Keratinocyte (primary cell): ENCODE data around the gene ZNF493. TPM values are rescaled to one million over a fixed set of nuclear protein-coding genes. Genes with fewer than 3 reads are reported as not detected.

Source experiments
- DNase-seq: peaks from one replicate; pipeline ENCODE4 v3.0.0-alpha.2; 2011; ENCODE audit warnings: low read depth, missing footprints, low spot score
- FAIRE-seq: peaks from 2 replicates; lab custom pipeline; 2011; peaks lifted over from hg19 to GRCh38; lab: Jason Lieb, UNC
- H2AFZ ChIP-seq: 2 replicates; pipeline ENCODE4 v1.6.0; 2012; ENCODE audit warnings: low read length, control low read depth, inconsistent platforms; ENCODE audit not compliant: control insufficient read depth
- H3K27ac ChIP-seq: 2 replicates; pipeline ENCODE4 v1.5.1; 2011; ENCODE audit warnings: low read length; ENCODE audit not compliant: control insufficient read depth, insufficient read depth
- H3K27me3 ChIP-seq: 3 replicates; pipeline ENCODE4 v1.6.0; 2011; ENCODE audit warnings: low read length; ENCODE audit not compliant: control insufficient read depth, insufficient read depth; ENCODE audit errors: extremely low read depth
- H3K36me3 ChIP-seq, 2 experiments: 2 replicates in 1 of 2; 3 replicates in 1 of 2; pipeline ENCODE4 v1.5.1; 2011; ENCODE audit warnings: low read length in 2 of 2, mild to moderate bottlenecking in 1 of 2; ENCODE audit not compliant: control insufficient read depth in 2 of 2, insufficient read depth in 2 of 2; ENCODE audit errors: extremely low read depth in 1 of 2
- H3K4me1 ChIP-seq: 3 replicates; pipeline ENCODE4 v1.5.1; 2011; ENCODE audit warnings: low read length; ENCODE audit not compliant: control insufficient read depth, insufficient read depth; ENCODE audit errors: extremely low read depth
- H3K4me2 ChIP-seq: 3 replicates; pipeline ENCODE4 v1.6.0; 2011; ENCODE audit warnings: low read depth, low read length; ENCODE audit not compliant: control insufficient read depth, insufficient read depth; ENCODE audit errors: extremely low read depth
- H3K4me3 ChIP-seq, 3 experiments: fragments of 200-600 bp in 1 of 3; sonication (generic) in 1 of 3; 2 replicates in 2 of 3; 3 replicates in 1 of 3; pipeline ENCODE4 v1.5.1; 2011 to 2016; ENCODE audit warnings: low read length in 3 of 3, mild to moderate bottlenecking in 3 of 3, control low read depth in 2 of 3, inconsistent platforms in 1 of 3, low read depth in 1 of 3, mixed read lengths in 1 of 3, mixed run types in 1 of 3, moderate library complexity in 1 of 3; ENCODE audit not compliant: control insufficient read depth in 2 of 3, insufficient read depth in 2 of 3; ENCODE audit errors: extremely low read depth in 1 of 3
- H3K79me2 ChIP-seq: 2 replicates; pipeline ENCODE4 v1.6.0; 2012; ENCODE audit warnings: low read length; ENCODE audit not compliant: control insufficient read depth, insufficient read depth
- H3K9ac ChIP-seq: 3 replicates; pipeline ENCODE4 v1.6.0; 2011; ENCODE audit warnings: low read length; ENCODE audit not compliant: control insufficient read depth, insufficient read depth; ENCODE audit errors: extremely low read depth
- H3K9me1 ChIP-seq: 3 replicates; pipeline ENCODE4 v1.6.0; 2011; ENCODE audit warnings: low read length; ENCODE audit not compliant: control insufficient read depth, insufficient read depth; ENCODE audit errors: extremely low read depth
- H3K9me3 ChIP-seq: 2 replicates; pipeline ENCODE4 v1.5.1; 2012; ENCODE audit warnings: low read depth, low read length; ENCODE audit not compliant: control insufficient read depth
- H4K20me1 ChIP-seq: 3 replicates; pipeline ENCODE4 v1.6.0; 2011; ENCODE audit warnings: low read length; ENCODE audit not compliant: control insufficient read depth, insufficient read depth; ENCODE audit errors: extremely low read depth
- EZH2 ChIP-seq: IDR thresholded peaks from one replicate; pipeline ENCODE4 v1.6.1; 2012; ENCODE audit warnings: inconsistent platforms, mild to moderate bottlenecking, low read length, moderate library complexity
- dilution Hi-C: fragments of 300-500 bp; cut with MboI; formaldehyde crosslinking; loops from one replicate; pipeline ENCODE4 v1.7.0; 2020; ENCODE audit warnings: low sequenced_read_pairs; ENCODE audit not compliant: extremely low pct_ligation_motif_present
- polyA plus RNA-seq, 5 experiments: library from polyadenylated mRNA; depleted of rRNA in 3 of 5; stranded (reverse) in 3 of 5; stranded (forward) in 1 of 5; unstranded in 1 of 5; fragments of >200 nt; gene quantifications; 1 replicate in 1 of 5; 2 replicates in 3 of 5; 3 replicates in 1 of 5; pipeline versions ENCODE4 v1.2.1 to v1.2.3, GENCODE V29; 2011 to 2012; ENCODE audit warnings: missing spikeins in 2 of 5, low read depth in 1 of 5, low replicate concordance in 1 of 5
- TF ChIP-seq, protein P1 (sequence below), 3 experiments: IDR thresholded peaks in 1 of 3; conservative IDR thresholded peaks in 1 of 3; optimal IDR thresholded peaks in 1 of 3; 2 replicates in 2 of 3; 3 replicates in 1 of 3; pipeline versions ENCODE3 to v1.5.1; 2011; ENCODE audit warnings: low read length in 3 of 3, mild to moderate bottlenecking in 3 of 3, moderate library complexity in 2 of 3, control low read depth in 1 of 3, inconsistent platforms in 1 of 3; ENCODE audit not compliant: insufficient read depth in 2 of 3; ENCODE audit errors: extremely low read depth in 1 of 3

ZNF493 gene
- polyA plus RNA-seq, 1 donor (not counting 4 experiments of a cell fraction or from before 2014, with no cell fraction given): 3.8 TPM

DNA sequence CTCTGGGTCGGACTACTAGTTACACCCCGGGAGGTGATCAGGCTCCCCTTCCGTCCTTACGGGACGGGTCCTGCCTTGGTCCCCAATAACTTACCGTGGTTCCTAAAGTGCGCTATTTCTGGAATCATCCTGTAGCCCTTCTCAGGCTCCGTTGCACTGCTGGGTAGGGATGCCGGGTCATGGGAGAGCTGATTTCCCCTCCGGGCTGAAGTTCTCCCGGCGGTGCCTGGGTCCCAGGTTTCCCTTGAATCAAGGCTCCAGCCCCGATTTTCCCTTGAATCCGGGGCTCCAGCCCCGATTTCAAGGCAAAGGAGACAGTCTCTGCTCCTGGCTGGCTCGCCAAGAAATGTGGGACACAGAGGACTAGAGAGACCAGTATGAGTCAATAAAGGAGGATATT, 43.4 kb downstream of the ZNF493 start:
- Histone ChIP-seq H3K27ac (no peak overlapping the region), H3K27me3 (no peaks in the 10 kb centered on the region), H3K9me1 (no peaks in the 10 kb centered on the region), H3K9me3 (peaks cover 8% of the 10 kb centered on the region), H3K79me2 (no peaks in the 10 kb centered on the region), H3K36me3 (no peaks in the 10 kb centered on the region), H3K4me2 (no peak overlapping the region), H4K20me1 (no peaks in the 10 kb centered on the region), H3K9ac (no peak overlapping the region), H3K4me1 (no peaks in the 10 kb centered on the region), H3K4me3 (no peak overlapping the region), H2AFZ (no peak overlapping the region)
- no peak for TF ChIP-seq EZH2
- TF ChIP-seq, protein P1, sequence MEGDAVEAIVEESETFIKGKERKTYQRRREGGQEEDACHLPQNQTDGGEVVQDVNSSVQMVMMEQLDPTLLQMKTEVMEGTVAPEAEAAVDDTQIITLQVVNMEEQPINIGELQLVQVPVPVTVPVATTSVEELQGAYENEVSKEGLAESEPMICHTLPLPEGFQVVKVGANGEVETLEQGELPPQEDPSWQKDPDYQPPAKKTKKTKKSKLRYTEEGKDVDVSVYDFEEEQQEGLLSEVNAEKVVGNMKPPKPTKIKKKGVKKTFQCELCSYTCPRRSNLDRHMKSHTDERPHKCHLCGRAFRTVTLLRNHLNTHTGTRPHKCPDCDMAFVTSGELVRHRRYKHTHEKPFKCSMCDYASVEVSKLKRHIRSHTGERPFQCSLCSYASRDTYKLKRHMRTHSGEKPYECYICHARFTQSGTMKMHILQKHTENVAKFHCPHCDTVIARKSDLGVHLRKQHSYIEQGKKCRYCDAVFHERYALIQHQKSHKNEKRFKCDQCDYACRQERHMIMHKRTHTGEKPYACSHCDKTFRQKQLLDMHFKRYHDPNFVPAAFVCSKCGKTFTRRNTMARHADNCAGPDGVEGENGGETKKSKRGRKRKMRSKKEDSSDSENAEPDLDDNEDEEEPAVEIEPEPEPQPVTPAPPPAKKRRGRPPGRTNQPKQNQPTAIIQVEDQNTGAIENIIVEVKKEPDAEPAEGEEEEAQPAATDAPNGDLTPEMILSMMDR (optimal IDR thresholded peaks at IDR 0.05 in 1 of 3, IDR thresholded peaks at IDR 0.05 in 1 of 3, conservative IDR thresholded peaks at IDR 0.05 in 1 of 3; ENCODE audit: extremely low read depth in 1 of 3, insufficient read depth in 2 of 3, low read length in 3 of 3): no peak
- no peak for DNase-seq
- no peak for FAIRE-seq
- dilution Hi-C loops: no loop called here

DNA sequence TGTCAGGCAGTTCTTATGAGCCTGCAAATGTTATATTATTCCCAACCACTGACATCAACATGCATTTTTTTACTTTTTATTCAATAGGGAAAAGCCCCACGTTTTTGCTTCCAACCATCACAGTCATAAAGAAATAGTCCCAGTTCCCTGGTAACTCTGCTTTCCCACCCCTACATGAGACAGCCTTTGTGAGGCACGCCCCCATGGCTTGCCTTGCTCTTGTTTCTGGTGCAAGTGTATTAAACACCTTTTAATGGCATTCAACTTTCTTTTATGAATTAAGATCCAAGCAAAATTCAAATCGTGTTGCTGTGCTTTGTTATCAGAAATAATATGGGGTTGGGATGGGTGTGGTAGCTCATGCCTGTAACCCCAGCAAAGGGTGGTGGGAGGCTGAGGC, 54.3 kb downstream of the ZNF493 start:
- Histone ChIP-seq H3K9me1 (no peaks in the 10 kb centered on the region), H3K4me3 (no peak overlapping the region), H3K79me2 (no peaks in the 10 kb centered on the region), H3K4me2 (no peak overlapping the region), H4K20me1 (no peaks in the 10 kb centered on the region), H3K27me3 (no peaks in the 10 kb centered on the region), H3K9me3 (peaks cover 4% of the 10 kb centered on the region), H3K4me1 (no peaks in the 10 kb centered on the region), H2AFZ (no peak overlapping the region), H3K36me3 (no peaks in the 10 kb centered on the region), H3K9ac (no peak overlapping the region), H3K27ac (no peak overlapping the region)
- FAIRE-seq: no peak
- TF ChIP-seq, protein P1 (optimal IDR thresholded peaks at IDR 0.05 in 1 of 3, IDR thresholded peaks at IDR 0.05 in 1 of 3, conservative IDR thresholded peaks at IDR 0.05 in 1 of 3; ENCODE audit: extremely low read depth in 1 of 3, insufficient read depth in 2 of 3, low read length in 3 of 3): no peak
- no peak for TF ChIP-seq EZH2
- no peak for DNase-seq
- dilution Hi-C loops: no loop called here
